ENCODE results near the gene CCNYL1.

Gene CCNYL1

DNA sequence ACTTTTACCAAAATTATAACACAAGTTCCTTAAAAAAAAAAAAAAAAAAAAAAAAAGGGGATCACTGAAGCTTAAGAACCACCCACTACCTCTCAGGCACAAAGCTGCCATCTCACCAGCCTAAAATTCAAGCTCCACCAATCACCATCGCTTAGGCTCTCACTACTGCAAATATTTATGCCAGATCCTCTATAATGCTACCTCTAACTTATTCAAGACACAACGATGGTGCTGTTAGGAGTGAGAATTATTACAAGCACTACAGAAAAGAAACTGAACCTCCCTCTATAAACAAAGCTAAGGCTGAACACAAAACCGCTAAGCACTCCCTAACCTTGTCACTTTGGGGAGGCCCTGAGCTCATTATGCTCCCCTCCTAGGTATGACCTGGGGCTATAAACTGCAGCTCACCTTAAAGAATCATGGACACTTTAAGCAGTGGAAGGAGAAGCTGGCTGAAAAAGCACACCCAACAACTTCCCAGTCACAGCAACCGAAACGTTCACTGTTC lies 54.7 kb downstream of the CCNYL1 start:
- DNase-seq (ENCODE audit: low read depth), result no peak

DNA sequence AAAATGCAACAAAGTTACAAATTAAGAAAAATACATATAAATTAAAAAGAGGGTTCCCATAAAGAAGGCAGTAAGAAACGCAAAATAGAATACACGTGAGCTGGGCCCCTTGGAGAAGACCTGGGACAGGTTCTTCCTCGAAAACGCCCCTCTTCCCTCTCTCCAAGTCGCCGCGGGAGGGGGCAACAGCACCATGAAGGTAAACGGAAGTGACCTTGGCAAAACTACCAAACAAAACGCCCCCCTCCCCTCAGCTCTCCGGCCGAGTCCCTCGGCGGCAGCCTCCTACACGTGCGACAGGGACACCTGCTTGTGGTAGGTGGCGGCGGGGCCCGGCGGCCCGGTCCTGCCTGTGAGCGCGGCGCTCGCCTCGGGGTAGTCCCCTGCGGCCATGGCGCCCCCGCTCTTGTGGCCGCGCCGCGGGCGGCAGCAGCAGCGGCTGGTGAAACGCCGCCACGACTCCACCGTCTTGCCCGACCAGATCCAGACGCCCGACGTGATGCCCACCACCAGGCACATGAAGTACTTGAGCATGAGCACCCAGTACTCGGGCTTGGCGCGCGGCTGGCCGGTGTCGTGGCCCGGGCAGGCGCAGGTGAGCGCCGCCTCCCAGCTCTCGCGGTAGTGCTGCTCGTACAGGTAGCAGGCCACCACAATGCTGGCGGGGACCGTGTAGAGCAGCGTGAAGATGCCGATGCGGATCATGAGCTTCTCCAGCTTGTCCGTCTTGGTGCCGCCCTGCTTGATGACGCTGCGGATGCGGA lies 55.4 kb downstream of the CCNYL1 start:
- DNase-seq (ENCODE audit: low read depth), result no peak

- DNase-seq (ENCODE audit: low read depth), result no peak
Measured at GRCh38 chr2:207767461-207768167, 56.2 kb downstream of the CCNYL1 start.

DNA sequence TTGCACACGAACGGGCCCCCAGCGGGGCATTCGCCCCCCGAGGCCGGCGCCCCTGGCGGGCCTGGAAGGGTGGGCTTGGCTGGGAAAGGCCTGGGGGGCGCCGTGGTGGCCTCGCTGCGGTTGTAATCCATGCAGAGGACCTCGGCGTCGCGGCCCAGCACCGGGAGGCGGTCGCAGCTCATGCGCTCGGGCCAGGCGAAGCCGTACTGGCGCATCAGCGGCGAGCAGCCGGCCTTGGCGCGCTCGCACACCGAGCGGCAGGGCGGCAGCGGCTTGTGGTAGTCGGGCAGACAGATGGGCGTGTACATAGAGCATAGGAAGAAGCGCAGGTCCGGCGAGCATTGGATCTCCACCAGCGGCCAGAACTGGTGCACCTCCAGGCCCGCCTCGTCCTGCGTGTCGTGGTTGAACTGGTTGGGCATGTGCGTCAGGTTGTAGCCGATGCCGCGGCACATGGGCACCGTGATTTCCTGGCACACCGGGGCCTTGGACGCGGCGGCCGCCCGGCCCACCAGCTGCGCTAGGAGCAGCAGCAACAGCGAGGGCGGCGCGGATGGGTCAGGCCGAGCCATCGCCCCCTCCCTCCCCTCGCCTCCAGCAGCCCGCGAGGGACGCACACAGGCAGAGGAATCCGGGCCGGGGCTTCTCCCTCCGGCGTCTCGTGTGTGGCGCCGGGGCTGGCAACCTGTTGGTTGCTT lies 56.9 kb downstream of the CCNYL1 start:
- DNase-seq (ENCODE audit: low read depth), result no peak

DNA sequence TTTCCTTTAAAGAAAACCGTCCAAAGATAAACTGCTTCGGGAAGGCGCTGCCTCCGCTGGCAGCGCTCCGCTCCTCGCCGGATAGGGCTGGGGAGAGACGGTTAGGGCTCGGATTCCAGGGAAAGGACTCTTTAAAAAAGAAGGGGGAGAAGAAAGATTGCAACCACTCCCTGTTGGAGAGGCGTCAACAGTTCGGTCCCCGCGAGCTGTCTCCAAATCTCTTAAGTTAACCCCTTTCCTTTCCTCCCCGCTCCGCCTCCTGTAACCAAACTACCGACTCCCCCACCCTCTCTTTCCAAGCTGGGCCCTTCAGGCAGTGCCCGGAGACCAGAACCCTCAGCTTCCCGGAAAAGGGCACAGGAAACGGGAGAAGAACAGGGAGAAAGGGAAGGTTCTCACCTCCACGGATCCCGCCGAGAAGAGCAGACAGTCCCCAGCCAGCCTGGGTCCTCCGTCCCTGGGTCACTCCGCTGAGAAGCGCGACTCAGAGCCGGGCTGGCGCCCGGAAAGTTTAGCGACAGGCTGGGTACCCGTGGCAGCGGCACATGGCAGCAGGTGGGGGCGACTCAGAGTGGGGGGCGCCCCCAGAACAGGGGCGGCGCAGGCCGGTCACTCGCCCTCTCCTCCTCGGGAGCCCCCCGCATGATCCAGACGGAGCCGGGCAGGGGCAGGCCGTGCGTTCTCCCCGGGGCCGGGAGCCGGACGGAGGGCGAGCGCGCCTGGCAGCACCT lies 57.6 kb downstream of the CCNYL1 start:
- no peak for DNase-seq (ENCODE audit: low read depth)

DNA sequence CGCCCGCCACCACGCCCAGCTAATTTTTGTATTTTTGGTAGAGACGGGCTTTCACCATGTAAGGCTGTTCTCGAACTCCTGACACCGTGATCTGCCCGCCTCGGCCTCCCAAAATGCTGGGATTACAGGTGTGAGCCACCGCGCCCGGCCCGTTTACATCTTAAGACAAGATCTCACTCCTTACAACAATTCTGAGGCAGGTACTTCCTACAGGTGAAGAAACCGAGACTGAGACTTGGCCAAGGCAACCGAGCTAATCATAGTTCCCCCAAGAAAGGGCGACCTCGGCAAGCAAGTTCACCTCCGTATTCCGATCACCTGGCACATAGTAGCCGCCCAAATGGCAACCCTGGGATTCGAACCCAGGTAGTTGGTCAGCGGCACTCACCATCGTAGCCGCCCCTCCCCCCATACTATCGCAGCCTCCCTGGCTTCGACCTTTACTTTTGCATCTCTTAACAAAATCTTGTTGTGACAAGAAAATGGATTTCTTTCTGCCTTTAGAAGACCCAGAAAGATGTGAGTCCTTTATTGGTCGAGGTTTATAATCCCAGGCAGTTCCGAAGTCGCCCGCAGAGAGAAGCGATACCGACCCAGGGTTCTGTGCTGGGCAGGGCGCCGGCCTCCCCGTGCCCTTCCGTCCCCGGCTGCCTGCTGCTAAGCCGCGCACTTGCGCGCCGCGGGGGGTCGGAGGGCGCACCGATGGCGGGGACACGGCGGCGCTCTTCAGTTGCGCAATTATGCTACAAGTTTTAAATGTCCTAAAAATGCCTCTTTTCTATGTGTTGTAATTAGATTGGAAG lies 59.4 kb downstream of the CCNYL1 start:
- no peak for DNase-seq (ENCODE audit: low read depth)

GRCh38 chr2:207771421-207771820 lies 60.0 kb downstream of the CCNYL1 start:
- no peak for DNase-seq (ENCODE audit: low read depth)

- no peak for DNase-seq (ENCODE audit: low read depth)
Measured at GRCh38 chr2:207772081-207772843, 60.8 kb downstream of the CCNYL1 start.

- no peak for DNase-seq (ENCODE audit: low read depth)
Measured at GRCh38 chr2:207772844-207773205, 61.4 kb downstream of the CCNYL1 start.

DNA sequence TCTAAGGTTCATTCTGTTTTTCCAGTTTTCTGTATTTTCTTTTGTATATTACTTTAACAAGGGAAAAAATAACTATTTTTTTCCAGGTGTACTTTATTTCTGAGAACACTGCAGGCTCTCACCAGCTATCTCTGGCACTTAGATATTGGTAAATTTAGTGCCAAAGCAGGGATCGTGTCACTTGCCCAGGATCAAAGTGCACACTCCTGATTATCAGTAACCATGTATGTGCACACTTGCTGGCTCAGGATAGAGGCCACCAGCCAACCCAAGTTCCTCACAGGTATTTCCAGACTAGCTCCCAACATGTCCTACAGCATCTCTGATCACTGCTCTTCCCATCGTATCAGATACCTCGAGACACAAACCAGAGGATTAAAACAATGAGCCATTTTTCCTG lies 64.0 kb downstream of the CCNYL1 start:
- no peak for DNase-seq (ENCODE audit: low read depth)

DNA sequence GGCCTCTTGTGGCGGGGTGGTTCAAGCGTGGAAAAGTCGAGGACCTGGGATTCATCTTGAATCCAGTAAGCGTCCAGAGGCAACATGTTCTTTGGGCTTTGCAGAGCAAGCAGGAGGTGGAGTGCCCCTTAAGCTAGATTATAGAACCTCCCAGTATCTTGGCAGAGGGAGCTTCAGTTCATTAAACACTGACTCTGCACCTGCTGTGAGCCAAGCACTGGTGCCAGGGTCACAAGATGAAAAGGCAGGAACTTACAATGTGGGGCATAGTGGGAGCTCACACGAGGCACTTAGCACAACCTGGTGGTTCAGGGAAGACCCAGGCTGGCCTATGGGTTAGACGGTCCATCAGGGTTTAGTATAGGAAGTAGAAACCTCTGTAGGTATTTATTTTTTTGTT lies 65.7 kb downstream of the CCNYL1 start:
- DNase-seq (ENCODE audit: low read depth), result no peak

GRCh38 chr2:207778298-207778882 lies 67.0 kb downstream of the CCNYL1 start:
- no peak for DNase-seq (ENCODE audit: low read depth)

- DNase-seq (ENCODE audit: low read depth), result no peak
Measured at GRCh38 chr2:207779523-207779922, 68.1 kb downstream of the CCNYL1 start.

GRCh38 chr2:207782238-207783030 lies 71.0 kb downstream of the CCNYL1 start:
- no peak for DNase-seq (ENCODE audit: low read depth)

DNA sequence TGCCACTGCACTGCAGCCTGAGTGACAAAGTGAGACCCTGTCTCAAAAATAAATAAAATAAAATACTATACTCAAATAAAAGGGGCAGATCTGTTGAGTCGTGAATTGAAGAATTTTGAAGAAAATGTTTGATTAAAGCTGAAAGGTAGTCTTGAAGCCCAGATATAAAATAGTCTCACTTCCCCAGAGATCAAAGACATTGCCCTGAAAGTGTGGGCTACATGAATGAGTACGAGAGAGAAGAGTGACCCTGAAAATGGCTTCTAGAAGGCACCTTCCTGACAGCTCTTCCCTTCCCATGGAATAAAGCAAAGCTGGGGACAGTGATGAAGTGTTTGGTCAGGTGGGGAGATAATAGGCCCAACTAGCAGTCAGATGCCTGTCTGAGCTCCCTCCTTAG lies 72.1 kb downstream of the CCNYL1 start:
- DNase-seq (ENCODE audit: low read depth), result no peak

- DNase-seq (ENCODE audit: low read depth), result no peak
Measured at GRCh38 chr2:207784898-207785297, 73.5 kb downstream of the CCNYL1 start.

DNA sequence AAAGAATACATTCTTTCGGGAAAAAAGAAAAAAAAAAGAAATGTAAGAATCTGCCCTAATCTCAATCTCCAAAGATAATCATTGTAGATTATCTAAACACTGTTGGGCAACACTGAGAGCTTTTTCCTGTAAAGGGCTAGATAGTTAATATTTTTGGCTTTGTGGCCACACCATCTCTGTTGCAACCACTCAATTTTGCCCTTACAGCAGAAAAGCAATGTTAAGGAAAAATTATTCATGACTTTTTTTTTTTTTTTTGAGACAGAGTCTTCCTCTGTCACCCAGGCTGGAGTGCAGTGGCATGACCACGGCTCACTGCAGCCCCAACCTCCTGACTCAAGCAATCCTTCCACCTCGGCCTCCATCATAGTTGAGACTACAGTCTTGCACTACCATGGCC lies 75.6 kb downstream of the CCNYL1 start:
- no peak for DNase-seq (ENCODE audit: low read depth)

DNA sequence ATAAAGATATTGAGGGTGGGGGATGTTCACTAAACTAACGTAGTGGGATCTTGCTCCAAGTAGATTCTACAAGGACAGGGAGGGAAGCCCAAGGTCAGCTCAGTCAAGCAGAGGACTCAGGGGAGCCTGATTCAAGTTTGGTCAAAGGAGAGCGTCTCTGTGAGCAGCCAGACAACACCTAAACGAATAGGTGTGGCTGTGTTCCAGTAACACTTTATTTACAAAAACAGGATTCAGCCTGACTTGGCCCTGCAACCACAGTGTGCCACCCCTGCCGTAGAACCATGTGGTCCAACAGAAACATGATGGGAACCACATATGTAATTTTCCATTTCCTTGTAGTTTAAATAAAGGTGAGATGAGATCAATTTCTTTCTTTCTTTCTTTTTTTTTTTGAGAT lies 76.4 kb downstream of the CCNYL1 start:
- no peak for DNase-seq (ENCODE audit: low read depth)

DNA sequence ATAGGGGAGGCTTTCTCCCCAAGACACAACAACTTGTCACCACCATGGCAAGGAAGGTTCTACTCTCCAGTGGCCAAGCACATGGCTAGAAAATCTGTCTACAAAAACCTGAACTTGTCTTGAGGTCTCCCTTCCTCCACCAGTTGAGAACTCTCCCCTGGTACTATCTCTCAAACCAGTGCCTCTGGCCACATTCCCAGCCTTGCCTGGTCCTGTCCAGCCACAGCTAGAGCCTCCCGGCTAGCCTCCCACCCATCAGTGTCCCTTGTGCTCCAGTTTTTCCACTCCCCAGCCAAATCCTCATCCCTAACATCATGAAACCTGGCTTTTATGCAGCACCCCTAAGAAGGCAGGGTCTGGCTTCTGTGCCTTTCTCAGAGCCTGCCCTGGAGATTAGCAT lies 79.5 kb downstream of the CCNYL1 start:
- no peak for DNase-seq (ENCODE audit: low read depth)
